GM12892 (cell line): ENCODE data around the gene KDM2B.

Experiments
- POLR2A ChIP-seq: IDR thresholded peaks from 2 replicates; pipeline ENCODE4 v1.6.1; 2011; ENCODE audit warnings: low read depth, low read length, control low read depth
- POLR2AphosphoS5 ChIP-seq: IDR thresholded peaks from 2 replicates; pipeline ENCODE4 v1.6.1; 2011; ENCODE audit warnings: low read depth, low read length, control low read depth

DNA sequence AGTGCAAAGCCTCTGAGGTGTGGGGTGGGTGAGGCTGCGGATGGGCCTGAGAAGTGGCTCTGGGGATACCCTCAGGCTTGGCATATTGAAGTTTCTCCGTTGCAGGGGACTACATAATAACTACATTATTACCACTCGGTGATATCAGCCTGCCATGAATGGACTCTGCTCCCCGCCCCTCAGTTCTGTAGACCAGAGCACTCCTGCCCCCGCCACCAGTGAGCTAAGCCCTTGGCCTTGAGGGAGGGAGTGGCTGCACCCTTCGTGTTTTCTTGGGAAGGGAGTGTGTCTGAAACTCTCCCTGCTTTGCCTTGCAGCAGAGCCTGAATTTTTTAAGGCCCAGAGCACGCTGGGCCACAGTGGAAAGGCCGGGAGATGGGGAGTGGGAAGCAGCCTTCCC lies 47.2 kb upstream of the KDM2B start:
- no peak; the same call in 1 of the 2 replicates for TF ChIP-seq POLR2A
- TF ChIP-seq POLR2AphosphoS5, result no peak
